Upper lobe of left lung (tissue), 4 donors: ENCODE measurements around the gene GABBR1.

ENCODE experiments used
- EP300 ChIP-seq, 4 donors: sonication (generic); formaldehyde crosslinking; IDR thresholded peaks; one replicate each; pipeline ENCODE4 v1.5.1; 2017; ENCODE audit warnings: antibody characterized with exemption in 4 of 4, control low read depth in 2 of 4
- POLR2A ChIP-seq, 4 donors: fragments of 450-650 bp; IDR thresholded peaks; one replicate each; pipeline ENCODE4 v1.5.1; 2016 to 2017; ENCODE audit warnings: antibody characterized with exemption in 4 of 4, mild to moderate bottlenecking in 2 of 4
- POLR2AphosphoS5 ChIP-seq, 2 donors: sonication (generic); formaldehyde crosslinking; IDR thresholded peaks; one replicate each; pipeline ENCODE4 v1.5.1; 2017; ENCODE audit warnings: antibody characterized with exemption in 2 of 2
- TF ChIP-seq, protein P1 (sequence below), 6 experiments: fragments of 450-650 bp in 4 of 6; fragments of 200-600 bp in 2 of 6; sonication (generic) in 2 of 6; IDR thresholded peaks; one replicate each; pipeline ENCODE4 v1.5.1; 2016 to 2019; ENCODE audit warnings: antibody characterized with exemption in 6 of 6

DNA sequence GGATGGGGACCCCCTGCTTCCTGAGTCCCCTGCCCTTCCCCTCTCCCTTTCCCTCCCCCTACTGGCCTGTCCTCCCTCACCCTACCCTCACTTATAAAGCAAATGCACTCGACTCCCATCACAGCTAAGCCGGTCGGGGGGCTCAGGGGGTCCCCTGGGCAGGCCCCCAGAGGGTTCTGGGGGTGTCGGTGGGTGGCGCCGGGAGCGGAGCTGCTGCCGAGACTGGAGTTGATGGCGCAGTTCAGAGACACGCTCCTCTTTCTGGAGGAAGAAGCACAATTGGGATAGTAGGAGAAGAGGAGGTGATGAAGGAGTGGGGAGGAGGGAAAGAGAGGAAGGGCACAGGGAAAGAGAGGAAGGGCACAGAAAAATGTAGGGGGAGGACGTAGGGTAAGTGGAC is 29.5 kb downstream of the GABBR1 start:
- TF ChIP-seq POLR2A (IDR thresholded peaks at IDR 0.05) (no peak), POLR2AphosphoS5 (IDR thresholded peaks at IDR 0.05) (no peak), EP300 (IDR thresholded peaks at IDR 0.05) (no peak)
- TF ChIP-seq, protein P1, sequence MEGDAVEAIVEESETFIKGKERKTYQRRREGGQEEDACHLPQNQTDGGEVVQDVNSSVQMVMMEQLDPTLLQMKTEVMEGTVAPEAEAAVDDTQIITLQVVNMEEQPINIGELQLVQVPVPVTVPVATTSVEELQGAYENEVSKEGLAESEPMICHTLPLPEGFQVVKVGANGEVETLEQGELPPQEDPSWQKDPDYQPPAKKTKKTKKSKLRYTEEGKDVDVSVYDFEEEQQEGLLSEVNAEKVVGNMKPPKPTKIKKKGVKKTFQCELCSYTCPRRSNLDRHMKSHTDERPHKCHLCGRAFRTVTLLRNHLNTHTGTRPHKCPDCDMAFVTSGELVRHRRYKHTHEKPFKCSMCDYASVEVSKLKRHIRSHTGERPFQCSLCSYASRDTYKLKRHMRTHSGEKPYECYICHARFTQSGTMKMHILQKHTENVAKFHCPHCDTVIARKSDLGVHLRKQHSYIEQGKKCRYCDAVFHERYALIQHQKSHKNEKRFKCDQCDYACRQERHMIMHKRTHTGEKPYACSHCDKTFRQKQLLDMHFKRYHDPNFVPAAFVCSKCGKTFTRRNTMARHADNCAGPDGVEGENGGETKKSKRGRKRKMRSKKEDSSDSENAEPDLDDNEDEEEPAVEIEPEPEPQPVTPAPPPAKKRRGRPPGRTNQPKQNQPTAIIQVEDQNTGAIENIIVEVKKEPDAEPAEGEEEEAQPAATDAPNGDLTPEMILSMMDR (IDR thresholded peaks at IDR 0.05): no peak
